Subcutaneous abdominal adipose tissue (tissue), 5 donors: Measurements from ENCODE around the gene MYL1.

Experiments
- H3K27ac ChIP-seq: one replicate; pipeline ENCODE4 v1.7.0; 2013; ENCODE audit warnings: low read depth, mild to moderate bottlenecking, inconsistent platforms, low read length, moderate library complexity
- H3K27me3 ChIP-seq, 5 donors: one replicate each; pipeline ENCODE4 v1.7.0; 2013; ENCODE audit warnings: low read length in 5 of 5, inconsistent platforms in 1 of 5; ENCODE audit not compliant: control insufficient read depth in 5 of 5, insufficient read depth in 4 of 5
- H3K36me3 ChIP-seq, 5 donors: one replicate each; pipeline ENCODE4 v1.7.0; 2013; ENCODE audit warnings: low read length in 5 of 5; ENCODE audit not compliant: control insufficient read depth in 5 of 5, insufficient read depth in 5 of 5
- H3K4me1 ChIP-seq, 5 donors: one replicate each; pipeline ENCODE4 v1.7.0; 2013; ENCODE audit warnings: low read length in 5 of 5, mild to moderate bottlenecking in 3 of 5, moderate library complexity in 1 of 5; ENCODE audit not compliant: control insufficient read depth in 5 of 5, insufficient read depth in 5 of 5
- H3K4me3 ChIP-seq, 5 donors: one replicate each; pipeline ENCODE4 v1.7.0; 2013; ENCODE audit warnings: low read length in 5 of 5, low read depth in 1 of 5
- H3K9ac ChIP-seq, 5 donors: one replicate each; pipeline ENCODE4 v1.7.0; 2013; ENCODE audit warnings: low read length in 5 of 5, mild to moderate bottlenecking in 4 of 5, moderate library complexity in 3 of 5
- H3K9me3 ChIP-seq, 5 donors: one replicate each; pipeline ENCODE4 v1.7.0; 2013; ENCODE audit warnings: low read length in 5 of 5; ENCODE audit not compliant: control insufficient read depth in 5 of 5
- donor health status: healthy.
- donor health status: healthy.
- donor health status: healthy.
- donor health status: healthy.
- donor health status: healthy.

Gene MYL1

GRCh38 chr2:210271300-210271699, 43.7 kb downstream of the MYL1 start:
- Histone ChIP-seq H3K9me3 (no peaks in the 10 kb centered on the region), H3K9ac (no peak overlapping the region), H3K27me3 (no peaks in the 10 kb centered on the region), H3K27ac (no peak overlapping the region), H3K4me3 (no peak overlapping the region), H3K4me1 (no peaks in the 10 kb centered on the region), H3K36me3 (no peaks in the 10 kb centered on the region)

GRCh38 chr2:210269148-210269547, 45.8 kb downstream of the MYL1 start:
- no peaks in the 10 kb centered on the region for H3K4me1 ChIP-seq
- H3K9me3 ChIP-seq, result no peaks in the 10 kb centered on the region
- H3K36me3 ChIP-seq, result no peaks in the 10 kb centered on the region
- no peaks in the 10 kb centered on the region for H3K27me3 ChIP-seq
- no peak overlapping the region for H3K27ac ChIP-seq
- H3K9ac ChIP-seq, result no peak overlapping the region
- no peak overlapping the region for H3K4me3 ChIP-seq

GRCh38 chr2:210268281-210268680, 46.7 kb downstream of the MYL1 start:
- Histone ChIP-seq H3K27me3 (no peaks in the 10 kb centered on the region), H3K4me1 (no peaks in the 10 kb centered on the region), H3K36me3 (no peaks in the 10 kb centered on the region), H3K9ac (no peak overlapping the region), H3K27ac (no peak overlapping the region), H3K4me3 (no peak overlapping the region), H3K9me3 (no peaks in the 10 kb centered on the region)

- Histone ChIP-seq H3K27ac (no peak overlapping the region), H3K27me3 (no peaks in the 10 kb centered on the region), H3K9me3 (no peaks in the 10 kb centered on the region), H3K4me1 (no peaks in the 10 kb centered on the region), H3K9ac (no peak overlapping the region), H3K4me3 (no peak overlapping the region), H3K36me3 (no peaks in the 10 kb centered on the region)
These were observed 47.3 kb downstream of the MYL1 start for GRCh38 chr2:210267698-210268097.

- H3K4me1 ChIP-seq, result no peaks in the 10 kb centered on the region
- no peak overlapping the region for H3K4me3 ChIP-seq
- no peak overlapping the region for H3K27ac ChIP-seq
- H3K36me3 ChIP-seq, result no peaks in the 10 kb centered on the region
- no peaks in the 10 kb centered on the region for H3K9me3 ChIP-seq
- H3K27me3 ChIP-seq, result no peaks in the 10 kb centered on the region
- no peak overlapping the region for H3K9ac ChIP-seq
These were observed 50.7 kb downstream of the MYL1 start for GRCh38 chr2:210264282-210264681.

- H3K27me3 ChIP-seq, result no peaks in the 10 kb centered on the region
- no peak overlapping the region for H3K4me3 ChIP-seq
- no peaks in the 10 kb centered on the region for H3K4me1 ChIP-seq
- H3K9ac ChIP-seq, result no peak overlapping the region
- no peaks in the 10 kb centered on the region for H3K36me3 ChIP-seq
- no peak overlapping the region for H3K27ac ChIP-seq
- no peaks in the 10 kb centered on the region for H3K9me3 ChIP-seq
These were observed 51.1 kb downstream of the MYL1 start for GRCh38 chr2:210263841-210264240.

GRCh38 chr2:210262036-210262435, 52.9 kb downstream of the MYL1 start:
- Histone ChIP-seq H3K27me3 (no peaks in the 10 kb centered on the region), H3K36me3 (no peaks in the 10 kb centered on the region), H3K9me3 (no peaks in the 10 kb centered on the region), H3K27ac (no peak overlapping the region), H3K9ac (no peak overlapping the region), H3K4me1 (no peaks in the 10 kb centered on the region), H3K4me3 (no peak overlapping the region)

- Histone ChIP-seq H3K9ac (no peak overlapping the region), H3K27ac (no peak overlapping the region), H3K4me3 (no peak overlapping the region), H3K9me3 (no peaks in the 10 kb centered on the region), H3K4me1 (no peaks in the 10 kb centered on the region), H3K36me3 (no peaks in the 10 kb centered on the region), H3K27me3 (no peaks in the 10 kb centered on the region)
These were observed 55.3 kb downstream of the MYL1 start for GRCh38 chr2:210259687-210260086.

GRCh38 chr2:210252699-210253606, 62.0 kb downstream of the MYL1 start:
- no peak overlapping the region for H3K4me3 ChIP-seq
- no peaks in the 10 kb centered on the region for H3K9me3 ChIP-seq
- no peaks in the 10 kb centered on the region for H3K27me3 ChIP-seq
- H3K27ac ChIP-seq, result no peak overlapping the region
- H3K36me3 ChIP-seq, result no peaks in the 10 kb centered on the region
- no peaks in the 10 kb centered on the region for H3K4me1 ChIP-seq
- H3K9ac ChIP-seq, result no peak overlapping the region

- Histone ChIP-seq H3K4me3 (no peak overlapping the region), H3K27ac (no peak overlapping the region), H3K36me3 (no peaks in the 10 kb centered on the region), H3K27me3 (no peaks in the 10 kb centered on the region), H3K9me3 (no peaks in the 10 kb centered on the region), H3K9ac (no peak overlapping the region), H3K4me1 (no peaks in the 10 kb centered on the region)
These were observed 64.4 kb downstream of the MYL1 start for GRCh38 chr2:210250622-210251021.
